NCI-H1436 (cell line): Measurements from ENCODE around the gene VPS41.
"Not testable (repeated sequence)": the region's sequence is repeated elsewhere in the genome, so short reads cannot be mapped to it uniquely, and the experiment has no call there.

Experiments used
- DNase-seq: peaks from one replicate; lab custom pipeline; 2025; lab: John Stamatoyannopoulos, UW

VPS41 gene

GRCh38 chr7:38908759-38909335 is at the start of gene VPS41:
TSS of gene VPS41 (minus strand) at chr7:38909191. CDS start at chr7:38909174, 17 bp downstream.
- DNase-seq: peak; percentile 61

DNA sequence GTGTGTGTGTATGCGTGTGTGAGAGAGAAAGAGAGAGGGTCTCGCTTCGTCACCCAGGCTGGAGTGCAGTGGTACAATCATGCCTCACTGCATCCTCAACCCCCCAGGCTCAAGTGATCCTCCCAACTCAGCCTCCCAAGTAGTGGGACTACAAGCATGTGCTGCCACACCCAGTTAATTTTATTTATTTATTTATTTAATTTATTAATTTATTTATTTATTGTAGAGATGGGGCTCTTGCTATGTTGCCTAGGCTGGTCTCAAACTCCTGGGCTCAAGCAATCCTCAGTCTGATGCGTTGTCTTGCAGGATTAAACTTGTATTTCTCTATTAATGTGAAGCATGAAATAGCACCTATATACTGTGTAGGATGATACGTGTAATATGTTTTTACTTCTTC is 46.9 kb upstream of the VPS41 start:
- DNase-seq: no peak

DNA sequence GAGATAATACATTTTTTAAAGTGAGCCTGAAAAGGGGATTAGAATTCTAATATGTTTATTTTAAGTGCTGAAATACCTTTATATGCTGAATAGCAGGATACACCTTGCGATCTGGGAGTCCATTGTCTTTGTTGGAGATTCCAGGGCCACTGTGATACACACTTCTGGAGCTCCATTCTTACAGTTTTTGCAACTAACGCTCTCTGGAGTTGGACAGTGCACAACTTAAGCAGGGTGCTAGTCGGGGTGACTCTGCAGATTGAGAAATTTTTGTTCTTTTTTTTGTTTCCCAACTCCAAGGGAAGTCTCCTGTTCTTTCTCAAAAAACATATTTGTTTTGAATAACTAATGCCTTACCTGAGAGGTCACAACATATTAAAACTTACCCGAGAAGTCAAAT is 45.0 kb upstream of the VPS41 start:
- no peak for DNase-seq

DNA sequence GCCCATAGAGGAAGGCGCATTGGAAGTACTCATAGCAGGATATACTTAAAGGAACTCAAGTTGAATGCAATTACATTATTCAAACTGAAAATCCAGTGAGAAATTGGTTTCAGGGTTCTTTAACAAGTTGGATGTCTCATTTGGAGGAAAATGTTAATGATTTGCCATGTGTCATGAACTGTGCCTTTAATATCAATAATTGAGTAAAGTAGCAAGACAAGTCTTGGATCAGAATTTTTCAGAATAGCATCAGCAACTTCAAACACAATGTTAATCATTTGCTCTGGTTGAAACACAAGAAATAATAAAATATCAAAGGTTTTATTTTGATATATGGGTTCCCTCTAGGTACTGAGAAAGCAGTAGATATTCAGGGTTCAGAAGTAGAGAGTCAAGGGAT is 44.2 kb upstream of the VPS41 start:
- no peak for DNase-seq

- DNase-seq: no peak
Observed at GRCh38 chr7:38951213-38951612, 42.2 kb upstream of the VPS41 start.

DNA sequence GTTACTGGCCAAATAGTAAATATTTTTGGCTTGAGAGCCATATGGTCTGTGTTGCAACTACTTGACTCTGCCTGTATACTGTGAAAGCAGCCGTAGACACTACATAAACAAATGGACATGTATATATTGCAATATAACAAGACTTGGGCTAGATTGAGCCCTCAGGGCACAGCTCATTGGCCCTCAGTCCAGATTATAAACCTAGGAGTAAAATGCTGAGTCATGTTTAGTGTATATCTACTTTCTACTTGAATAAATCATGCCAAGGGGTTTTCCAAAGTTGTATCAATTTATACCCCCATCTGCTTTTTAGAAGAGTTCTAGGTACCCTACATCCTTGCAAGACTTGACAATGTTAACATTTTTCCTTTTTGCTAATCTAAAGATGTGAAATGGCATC is 41.3 kb upstream of the VPS41 start:
- DNase-seq: no peak

GRCh38 chr7:38947541-38947940 is 38.5 kb upstream of the VPS41 start:
- DNase-seq: not testable (repeated sequence)

DNA sequence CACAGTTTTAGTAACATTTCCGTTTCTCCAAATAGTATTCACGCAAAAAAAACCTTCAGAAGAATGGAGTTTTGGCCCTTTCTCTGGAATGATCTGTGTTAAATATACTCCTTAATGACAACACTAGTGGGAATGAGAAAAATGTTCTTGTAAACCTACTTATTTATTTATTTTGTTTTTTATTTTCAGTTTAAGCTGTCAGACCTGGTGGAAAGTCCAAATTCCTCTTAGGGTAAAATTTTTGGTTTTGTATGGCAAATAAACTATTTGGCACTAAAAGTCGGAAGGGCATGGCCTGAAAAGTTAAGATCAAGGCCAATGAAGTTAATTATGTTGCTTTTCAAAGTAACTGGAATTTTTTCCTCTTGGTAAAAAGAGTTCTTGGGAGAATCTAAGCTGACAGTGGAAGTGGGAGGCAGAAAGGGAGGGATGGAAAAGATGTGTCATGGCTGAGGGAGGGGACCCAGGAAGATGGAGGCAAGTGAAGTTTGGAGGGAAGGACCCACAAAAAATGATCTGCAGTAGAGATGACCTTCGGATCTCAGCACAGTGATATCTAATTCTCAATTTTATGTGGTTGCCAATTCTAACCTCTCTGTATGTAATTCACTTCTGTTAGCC is 33.5 kb upstream of the VPS41 start:
- DNase-seq: no peak

DNA sequence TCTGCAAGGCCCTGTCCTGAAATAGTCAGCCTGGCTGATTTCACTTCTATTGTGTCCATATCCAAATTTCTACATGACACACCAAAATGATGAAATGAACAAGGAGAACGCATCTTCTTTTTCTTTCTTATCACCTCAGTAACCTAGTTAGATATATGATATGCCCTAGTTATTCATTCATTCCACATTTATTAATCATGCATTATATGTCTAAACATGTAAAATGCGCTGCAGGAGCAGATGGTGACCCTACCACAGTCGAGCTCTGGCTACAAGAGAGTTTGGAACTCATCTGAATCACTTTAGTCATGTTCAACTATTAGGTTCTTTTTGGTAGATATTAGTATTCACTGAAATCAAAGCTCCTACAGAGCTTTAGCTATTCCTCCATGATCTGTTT is 31.8 kb upstream of the VPS41 start:
- no peak for DNase-seq

GRCh38 chr7:38938589-38938988 is 29.6 kb upstream of the VPS41 start:
- DNase-seq: no peak

DNA sequence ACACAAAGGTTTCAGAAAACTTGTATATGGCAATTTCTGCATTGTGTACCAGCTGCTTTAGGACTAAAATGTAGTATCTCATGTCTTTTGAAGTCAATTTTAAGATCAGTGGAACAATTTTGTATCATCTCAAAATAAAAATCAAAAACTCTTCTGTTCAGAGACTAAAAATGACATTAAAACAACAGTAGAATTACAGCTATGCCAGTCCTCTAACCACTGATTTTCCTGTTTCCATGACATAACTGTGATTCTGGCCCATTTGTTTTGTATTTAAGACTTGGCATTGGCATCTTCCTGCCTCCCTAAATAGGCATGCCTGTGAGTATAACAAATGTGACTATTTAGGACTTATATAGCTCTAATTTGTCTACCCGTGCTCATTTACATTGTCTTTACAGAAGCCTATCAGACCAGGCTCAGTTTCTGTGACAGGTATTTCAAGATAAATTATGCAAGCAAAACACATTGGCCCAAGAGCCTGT is 29.1 kb upstream of the VPS41 start:
- DNase-seq: no peak

- DNase-seq: no peak
Observed at GRCh38 chr7:38936641-38937040, 27.6 kb upstream of the VPS41 start.

GRCh38 chr7:38934536-38934935 is 25.5 kb upstream of the VPS41 start:
- no peak for DNase-seq

DNA sequence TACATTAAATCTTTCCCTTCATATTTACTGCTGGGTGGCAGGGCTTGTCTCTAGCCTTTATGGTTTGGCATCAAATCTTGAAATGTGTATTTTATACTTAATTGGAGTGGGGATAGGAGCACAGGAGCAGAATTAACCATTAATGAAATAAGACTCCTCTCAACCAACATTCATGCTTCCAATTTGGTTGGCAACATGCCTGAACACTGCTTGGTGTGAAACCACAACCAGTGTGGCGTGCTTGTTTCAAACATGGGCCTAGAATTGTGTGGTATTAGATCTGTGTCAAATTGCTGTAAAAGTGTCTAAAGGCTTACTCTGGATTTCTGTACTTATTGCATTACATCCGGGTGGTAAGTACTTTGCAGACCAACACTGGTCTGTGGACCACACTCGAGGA is 25.1 kb upstream of the VPS41 start:
- DNase-seq: no peak

DNA sequence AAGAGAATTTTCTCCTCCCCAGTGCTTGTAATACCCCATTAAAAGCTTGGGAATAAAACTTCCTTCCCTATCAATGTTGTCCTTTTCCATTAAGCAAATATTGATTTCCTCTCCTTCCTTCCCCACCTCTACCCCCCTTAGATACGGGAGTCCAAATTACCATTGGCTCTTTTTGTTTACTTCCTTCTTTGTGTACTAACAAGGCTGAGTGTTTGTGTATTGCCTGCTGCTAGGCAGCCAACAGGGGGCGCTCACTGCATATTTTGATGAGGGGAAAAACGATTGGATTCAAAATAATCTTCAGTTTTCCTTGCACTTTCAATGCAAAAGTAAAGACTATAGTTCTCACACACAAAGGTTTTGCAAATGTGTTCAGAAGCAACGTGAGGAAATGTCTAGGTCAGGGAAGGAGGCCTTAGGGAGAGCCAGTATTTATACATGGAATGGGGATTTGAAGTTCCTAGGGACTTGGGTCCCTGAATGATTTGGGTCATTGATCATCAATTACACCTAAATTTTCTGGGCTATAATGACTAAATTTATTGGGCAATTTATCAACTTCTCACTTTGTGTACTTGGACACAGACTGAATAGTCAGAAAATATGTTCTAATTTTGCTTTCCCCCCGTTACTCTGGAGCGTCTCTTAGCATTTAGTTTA is 23.6 kb upstream of the VPS41 start:
- DNase-seq: peak; percentile 62

GRCh38 chr7:38929460-38930171 is 20.6 kb upstream of the VPS41 start:
- no peak for DNase-seq

GRCh38 chr7:38928506-38928905 is 19.5 kb upstream of the VPS41 start:
- no peak for DNase-seq

GRCh38 chr7:38927751-38928150 is 18.8 kb upstream of the VPS41 start:
- no peak for DNase-seq

- no peak for DNase-seq
Observed at GRCh38 chr7:38920731-38921130, 11.7 kb upstream of the VPS41 start.

DNA sequence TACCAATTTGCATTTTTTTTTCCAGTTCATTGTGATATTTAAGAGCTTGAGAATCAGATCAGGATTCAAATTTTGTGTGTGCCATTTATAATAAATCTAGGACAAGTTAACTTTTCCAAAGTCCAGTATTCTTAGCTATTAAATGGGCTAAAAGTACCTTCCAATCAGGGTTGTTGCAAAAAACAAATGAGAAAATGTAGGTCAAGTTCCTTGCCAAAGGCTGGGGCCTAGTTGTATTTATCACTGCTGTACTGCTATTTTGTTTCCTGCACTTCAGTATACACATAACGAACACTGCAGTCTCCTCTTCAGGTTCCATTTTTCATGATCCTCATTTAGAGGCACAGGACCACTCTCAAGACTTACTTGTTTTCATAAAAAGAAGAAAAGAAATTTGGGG is 7.4 kb upstream of the VPS41 start:
- DNase-seq: no peak

GRCh38 chr7:38909870-38910269 is 879 bp upstream of the VPS41 start:
- DNase-seq: no peak

- no peak for DNase-seq
Observed at GRCh38 chr7:38907766-38908165, 1.2 kb downstream of the VPS41 start.

- DNase-seq: no peak
Observed at GRCh38 chr7:38907066-38907465, 1.9 kb downstream of the VPS41 start.
